ENCODE measurements around the gene IRF2BP2.

IRF2BP2 gene

DNA sequence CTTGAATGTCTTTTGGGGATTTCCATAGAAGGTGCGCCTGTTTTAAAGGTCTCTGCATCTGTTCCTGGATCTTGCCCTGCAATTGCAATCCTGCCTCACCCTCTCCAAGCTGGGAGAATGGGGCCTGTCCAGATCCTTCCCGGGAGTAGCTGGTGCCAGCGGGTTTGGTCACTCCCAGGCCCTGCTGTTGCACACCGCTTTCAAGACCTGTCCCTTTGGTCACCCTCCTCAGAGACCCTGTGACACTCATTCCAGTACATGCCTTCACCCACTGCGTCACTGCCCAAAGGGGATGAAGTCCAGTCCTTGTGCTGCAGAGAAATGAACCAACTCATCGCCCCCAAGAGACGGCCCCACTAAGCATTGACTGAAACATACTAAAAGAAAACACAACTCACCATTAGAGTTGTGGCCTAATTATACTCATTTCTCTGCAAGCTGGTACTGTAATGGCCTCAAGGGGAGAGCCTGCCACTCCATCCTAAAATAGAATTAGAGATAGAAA lies 1.9 kb upstream of the IRF2BP2 start:
- peak; percentile 7 for DNase-seq

DNA sequence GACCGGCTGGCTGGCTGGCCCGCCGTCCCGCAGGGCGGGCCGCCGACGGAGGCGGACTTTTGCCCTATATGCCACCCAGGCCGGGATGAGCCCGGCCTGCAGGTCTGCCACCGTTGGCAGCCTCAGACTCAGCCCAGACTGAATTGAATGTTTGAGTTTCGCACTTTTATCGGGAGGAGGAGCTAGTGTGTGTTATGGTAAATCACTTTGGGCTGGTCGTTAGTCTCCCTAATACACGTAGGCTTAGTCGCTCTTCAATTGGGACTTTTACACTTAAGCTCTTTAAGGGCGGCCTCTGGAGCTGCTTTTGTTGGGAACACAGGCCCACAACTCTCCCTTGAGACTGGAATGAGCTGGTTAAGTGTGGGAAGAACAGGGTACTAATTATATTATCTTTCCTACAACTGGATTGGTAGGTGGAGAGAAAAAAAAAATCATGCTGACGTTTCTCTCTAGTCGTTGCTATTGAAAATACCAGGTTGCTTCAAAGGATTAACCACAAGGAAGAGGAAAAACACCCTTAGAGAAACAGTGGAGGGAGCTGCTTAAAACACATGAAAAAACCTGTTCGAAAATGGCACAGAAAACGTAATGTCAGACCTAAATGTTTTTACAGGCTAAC lies 1.4 kb upstream of the IRF2BP2 start:
- DNase-seq = no peak

DNA sequence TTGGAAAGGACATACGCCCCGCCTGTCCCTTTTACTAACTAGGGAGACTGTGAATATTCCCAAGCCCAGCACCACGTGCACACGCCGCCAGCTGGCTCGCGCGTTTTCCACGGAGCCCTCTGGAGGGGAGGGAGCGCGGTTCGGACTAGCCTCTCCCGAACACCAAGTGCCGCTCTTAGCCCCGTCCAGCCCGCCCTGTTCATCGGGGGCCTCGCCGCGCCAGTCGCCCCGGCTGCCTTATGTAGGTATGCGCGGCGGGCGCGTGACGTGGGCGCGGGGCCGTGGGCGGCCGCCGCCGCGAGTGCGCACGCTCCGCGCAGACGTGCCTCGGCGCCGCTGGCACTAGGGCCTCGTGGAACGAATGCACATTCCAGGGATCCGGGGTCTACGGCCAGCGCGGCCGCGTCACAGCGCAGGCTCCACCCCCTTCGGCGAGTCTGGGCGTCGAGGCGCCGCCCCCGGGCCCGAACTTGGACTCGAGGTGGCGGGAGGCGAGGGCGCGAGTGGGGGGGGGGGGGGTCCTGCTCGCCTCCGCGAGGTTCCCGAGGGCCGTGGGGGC lies 767 bp upstream of the IRF2BP2 start:
- peak; percentile 89 for DNase-seq

DNA sequence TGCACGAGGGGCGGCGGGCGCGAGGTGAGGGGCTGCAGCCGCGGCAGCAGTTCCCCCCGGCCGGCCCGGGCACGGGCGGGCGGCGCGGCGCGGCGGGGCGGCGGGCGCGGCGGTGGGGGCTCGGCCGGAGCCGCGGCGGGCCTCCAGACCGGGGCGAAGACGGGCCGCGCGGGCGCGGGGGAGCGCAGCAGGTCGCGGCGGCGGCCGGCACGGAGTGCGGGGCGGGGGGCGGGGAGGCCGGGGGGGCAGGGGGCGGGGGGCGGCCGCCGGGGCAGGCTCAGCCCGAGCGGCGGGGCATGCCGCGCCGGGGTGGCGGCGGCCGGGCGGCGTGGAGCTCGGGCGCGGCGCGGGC lies 311 bp downstream of the IRF2BP2 start:
- no peak for DNase-seq

DNA sequence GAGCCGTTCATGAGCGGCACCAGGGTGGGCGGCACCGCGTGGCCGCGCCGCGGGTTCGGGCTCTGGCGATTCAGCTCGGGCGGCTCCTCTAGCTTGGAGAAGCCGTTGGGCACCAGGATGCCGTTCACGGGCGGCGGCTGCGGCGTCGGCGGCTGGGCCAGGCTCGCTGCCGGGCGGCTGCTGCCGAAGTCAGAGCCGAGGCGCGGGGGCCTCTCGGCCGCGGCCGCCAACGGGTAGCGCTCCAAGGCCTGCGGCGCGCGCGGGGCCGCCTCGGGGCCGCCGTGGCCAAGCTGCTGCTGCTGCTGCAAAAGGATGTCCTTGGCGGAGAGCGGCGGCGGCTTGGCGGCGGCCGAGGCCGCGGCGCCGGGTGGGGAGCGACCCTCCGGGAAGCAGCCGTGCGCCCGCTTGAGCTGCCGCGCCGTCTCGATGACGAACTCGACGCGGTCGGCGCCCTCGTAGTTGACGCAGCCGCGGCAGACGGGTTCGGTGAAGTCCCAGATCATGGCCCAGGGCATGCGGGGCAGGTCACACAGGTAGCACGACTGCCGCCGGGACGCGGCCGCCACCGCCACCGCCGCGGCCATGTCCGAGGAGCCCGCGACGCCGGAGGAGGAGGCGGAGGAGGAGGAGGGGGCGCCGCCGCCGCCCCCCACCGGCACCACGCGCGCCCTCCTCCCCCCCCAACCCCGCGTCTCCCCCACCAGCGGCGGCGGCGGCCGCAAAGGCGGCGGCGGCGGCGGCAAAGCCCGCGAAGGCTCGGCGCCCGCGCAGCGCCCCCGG lies 877 bp downstream of the IRF2BP2 start:
- peak; percentile 72 for DNase-seq

DNA sequence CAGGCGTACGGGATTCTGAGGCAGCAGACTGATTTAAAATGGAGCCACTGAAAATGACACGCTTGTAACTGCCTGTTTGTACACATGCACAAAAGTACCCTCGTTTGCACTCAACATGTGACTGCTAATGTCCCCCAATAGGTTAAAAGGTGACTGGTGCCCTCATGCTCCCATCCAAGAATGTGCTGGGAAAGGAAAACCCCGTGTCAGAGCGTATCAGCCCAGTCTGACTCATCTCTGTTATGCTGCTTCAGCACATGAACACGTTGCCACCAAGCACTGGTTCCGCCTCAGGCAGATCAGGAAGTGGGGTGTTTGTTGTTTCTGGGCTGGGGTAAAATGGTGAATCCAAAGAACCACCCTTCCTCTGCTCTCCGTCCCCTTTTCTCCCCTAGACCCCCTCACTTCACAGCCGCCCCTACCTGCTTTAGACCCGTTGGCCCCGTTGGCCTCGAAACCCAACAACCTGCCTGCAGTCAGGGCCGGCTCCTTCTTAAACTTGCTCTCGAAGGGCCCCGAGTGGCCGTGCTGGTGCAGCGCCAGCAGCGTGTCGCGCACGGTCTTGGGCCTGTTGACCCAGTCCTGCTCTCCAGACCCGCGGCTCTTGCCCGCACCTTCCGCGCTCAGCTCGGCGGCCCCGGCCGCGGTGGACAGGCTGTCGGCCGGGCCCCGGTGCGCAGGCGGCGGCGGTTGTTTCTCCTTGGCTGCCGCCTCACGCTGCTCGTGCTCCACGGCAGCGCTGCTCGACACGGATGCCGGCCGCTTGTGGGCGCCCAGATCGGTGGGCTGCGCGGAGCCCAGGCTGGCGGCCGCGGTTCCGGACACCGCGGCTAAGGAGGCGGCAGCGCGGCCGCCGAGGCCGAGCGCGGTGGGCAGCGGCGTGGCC lies 1.7 kb downstream of the IRF2BP2 start:
- peak; percentile 67 for DNase-seq

DNA sequence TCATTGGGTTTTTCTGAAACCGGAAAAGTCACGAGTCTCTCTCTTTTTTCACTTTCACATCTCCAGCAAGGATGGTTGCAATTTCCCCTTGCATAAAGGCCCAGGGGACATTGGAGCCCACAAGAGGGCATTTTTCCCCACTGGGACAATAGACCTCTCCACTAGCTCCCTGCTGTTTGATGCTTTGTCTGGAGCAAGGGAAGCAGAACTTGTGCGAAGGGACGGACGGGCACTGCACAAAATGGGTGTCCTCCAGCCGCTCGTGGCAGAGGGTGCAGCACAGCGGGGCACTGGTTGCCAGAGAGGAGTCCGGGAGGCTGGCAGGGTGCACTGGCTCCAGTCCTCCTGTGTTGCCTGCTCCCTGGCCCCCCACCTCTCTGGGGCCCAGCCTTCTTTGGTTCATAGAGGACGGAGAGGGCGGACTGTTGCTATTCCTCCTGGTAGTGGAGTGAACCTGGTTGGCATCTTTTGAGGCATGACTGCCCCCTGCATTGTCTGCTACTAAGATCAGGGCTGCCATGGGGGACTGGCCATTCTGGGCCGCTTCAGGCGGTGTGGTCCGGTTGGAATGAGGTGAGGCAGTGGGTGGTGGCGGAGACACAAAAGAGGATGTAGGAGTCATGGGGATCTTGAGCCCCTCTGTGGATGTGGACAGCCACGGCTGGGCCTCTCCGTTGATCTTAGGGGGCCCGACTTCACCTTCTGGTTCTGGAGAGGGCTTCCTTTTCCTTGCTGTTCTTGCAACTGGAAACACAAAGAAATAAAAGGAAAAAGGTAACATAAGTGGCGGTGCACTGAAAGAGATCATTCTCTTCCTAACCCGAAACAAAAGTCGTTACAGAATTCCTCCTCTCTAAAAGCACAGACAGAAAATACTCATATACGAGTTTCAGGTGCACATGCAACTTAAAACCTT lies 2.6 kb downstream of the IRF2BP2 start:
- DNase-seq = peak; percentile 20

DNA sequence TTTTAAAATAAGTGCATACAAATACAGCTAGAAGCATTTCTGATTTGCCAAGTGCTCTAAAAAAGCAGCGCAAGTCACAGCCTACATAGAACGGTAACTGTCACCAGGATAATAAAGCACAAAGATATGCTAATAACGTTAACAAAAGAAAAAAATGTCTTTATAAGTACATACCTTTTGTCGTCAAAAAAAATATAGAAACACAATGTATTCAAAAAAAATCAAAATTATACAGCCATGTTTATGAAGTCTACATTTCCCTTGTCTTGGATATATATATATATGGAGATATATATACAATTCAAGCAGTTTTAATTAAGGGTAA lies 3.2 kb downstream of the IRF2BP2 start:
- no peak for DNase-seq

DNA sequence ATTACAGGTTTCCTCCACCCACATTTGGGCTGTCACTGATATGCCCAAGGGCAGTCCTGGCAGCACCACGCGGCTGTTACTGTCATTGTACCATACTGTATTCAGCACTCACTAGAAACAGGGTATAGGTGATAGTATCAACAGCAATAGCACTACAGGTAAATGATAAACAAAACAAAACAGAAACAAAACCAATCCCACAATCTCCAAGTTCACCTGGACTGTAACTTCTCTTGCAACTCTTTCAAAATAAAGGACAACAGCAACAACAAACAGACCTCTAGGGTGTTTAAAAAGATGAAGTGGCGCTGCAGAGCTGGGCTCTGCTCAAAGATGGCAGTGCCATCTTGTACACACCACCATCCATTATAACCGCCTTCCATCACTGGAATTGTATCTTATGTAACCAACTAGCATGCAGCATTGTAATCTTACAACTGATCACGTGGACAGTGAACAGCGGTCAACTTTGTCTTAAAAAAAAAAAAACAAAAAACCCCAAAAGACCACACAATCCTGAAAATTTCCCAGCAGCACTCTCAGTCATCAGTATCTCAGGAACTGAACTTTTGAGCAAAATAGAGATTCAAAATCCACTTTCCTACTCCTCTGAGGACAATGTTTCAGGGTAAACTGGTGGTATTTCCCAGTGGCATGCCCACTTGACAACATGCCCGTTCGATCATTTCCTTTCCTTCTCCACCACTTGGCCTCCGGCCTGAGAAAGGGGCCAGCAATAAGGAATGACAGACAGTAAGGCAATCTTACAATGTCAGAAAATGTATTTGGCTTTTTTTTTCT lies 3.8 kb downstream of the IRF2BP2 start:
- DNase-seq = peak; percentile 37

DNA sequence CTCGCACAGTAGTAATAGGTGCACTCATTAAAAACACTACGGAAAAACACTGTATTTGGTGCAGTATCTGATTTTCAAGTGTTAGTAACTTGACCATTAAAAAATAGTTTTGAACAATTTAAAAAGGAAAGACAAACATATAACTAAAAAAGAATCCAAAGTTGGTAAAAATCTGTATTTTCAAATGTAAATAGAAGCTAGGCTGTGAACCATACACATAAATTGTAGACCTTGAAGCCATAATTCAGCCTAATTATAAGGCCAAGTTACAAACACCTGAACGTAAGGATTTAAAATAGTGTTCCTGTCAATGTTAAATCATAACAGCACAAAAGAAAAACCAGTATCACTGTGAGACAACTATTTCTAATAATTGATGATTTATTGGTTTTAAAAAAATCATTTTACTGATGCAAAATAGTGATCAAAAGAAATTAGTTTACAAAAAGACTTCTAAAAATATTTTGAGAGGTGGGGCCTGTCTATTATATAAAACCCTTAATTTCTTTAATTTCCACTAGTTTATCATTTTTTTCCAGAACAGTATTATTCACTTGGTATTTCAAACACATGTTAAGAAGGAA lies 4.5 kb downstream of the IRF2BP2 start:
- no peak for DNase-seq

DNA sequence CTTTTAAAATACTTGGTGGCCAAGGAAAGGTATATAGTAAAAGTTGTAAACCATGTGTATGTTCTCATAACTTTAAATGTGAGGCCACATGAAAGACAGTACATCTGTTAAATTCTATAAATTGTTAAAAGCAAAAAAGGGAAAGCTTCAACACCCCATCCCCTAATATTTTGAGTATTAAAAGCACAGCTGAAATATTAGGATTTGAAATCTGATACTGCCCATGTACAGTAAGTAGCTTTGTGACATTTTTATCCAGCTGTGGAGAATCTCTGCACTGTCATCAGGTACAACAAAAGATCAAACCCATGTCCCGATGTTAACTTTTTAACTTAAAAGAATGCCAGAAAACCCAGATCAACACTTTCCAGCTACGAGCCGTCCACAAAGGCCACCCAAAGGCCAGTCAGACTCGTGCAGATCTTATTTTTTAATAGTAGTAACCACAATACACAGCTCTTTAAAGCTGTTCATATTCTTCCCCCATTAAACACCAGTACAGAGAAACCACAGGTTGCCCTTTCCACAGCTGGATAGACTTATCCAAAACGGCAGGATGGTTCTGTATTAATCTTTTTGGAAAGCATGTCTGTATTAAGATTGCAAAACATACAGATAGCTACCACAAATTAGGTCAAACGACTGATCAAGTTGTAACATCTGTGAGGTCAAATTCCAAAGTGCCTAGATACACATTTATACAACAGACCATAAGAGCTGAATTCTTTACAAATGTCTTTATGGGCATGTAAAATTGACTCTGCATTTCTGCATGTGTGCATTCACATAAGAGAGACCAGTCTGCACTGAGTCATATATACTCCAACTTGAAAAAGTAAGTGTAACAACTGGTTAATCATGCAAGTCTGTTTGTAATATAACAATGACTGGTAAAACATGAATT lies 5.2 kb downstream of the IRF2BP2 start:
- no peak for DNase-seq

DNA sequence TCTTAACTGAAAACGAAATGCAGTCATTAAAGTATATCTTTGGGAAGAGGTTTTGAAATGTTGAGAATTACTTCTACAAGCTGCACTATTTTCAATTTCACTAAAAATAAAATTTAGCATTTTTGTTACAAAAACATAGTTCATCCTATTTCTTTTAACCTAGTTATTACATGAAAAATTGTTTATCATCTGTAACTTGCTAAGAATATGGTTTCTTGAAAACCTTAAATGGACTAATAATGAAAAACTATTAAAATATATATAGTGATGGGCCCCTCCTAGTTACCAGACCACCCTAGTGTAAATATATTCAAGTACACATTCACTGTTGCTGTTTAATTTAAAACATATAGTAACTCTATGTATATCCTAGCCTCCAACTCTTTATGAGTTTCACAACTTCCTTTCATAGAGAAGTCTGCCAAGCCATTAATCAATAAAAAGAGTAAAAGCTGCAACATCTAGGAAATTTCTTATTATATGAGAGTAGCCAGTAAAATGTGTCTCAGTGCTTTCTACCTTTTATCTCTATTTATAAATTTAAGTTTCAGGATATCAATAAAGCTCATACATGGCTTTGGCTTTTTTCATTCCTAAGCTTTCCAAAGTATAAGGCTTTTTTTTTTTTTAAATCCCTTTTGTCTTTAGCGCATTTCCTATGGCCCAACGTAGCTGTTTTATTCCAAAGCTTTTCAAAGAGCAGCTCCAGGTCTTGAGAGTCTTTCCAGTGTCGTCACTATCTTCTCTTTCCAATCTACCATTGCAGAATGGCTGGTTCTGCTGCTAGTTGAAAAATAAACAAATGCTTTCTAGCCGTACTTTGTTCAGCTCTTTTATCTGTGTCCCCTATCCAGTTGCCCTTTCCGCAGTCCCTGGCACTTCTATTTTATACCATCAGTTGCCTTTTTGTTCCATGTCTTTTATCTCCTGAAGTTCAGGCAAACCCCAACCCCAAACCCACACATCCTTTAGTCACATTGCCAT lies 6.5 kb downstream of the IRF2BP2 start:
- DNase-seq = no peak

DNA sequence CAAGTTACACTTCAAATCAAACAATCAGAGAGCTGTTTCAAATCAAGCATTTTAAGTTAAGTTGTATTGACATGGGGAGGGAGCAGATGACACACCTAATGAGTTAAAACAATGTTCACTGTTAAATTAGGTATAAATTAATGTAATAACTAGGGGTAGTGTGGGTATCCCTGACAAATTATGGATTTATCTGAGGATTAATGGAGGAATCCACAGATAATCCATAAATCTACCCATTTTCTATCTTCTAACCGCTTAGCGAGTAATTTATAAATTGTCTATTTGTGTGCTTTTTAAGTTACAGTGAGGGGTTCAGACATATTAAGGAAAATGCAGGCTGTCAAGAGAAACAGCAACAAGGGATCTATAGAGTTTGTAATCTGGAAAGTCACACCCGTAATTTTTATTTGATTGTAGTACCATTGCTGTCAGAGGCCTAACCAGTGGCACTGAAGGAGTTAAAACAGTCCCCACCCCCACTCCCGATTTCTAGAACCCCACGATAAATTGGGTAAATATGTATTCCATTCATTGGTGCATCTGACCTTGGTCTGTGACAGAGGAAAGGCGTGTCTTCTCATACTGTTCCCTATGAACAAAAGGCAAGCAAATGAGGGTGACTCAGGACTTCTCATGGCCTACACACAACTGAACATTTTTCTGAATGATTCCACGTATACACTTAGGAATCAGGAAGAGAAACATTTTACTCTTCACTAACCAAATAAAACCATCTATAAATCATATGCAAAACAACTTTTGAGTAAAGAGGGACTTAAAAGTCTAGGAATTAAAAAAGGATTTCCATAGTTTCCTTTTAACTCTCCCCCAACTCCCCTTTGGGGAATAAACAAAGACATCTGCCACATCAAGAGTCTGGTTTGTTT lies 7.4 kb downstream of the IRF2BP2 start:
- DNase-seq = no peak

DNA sequence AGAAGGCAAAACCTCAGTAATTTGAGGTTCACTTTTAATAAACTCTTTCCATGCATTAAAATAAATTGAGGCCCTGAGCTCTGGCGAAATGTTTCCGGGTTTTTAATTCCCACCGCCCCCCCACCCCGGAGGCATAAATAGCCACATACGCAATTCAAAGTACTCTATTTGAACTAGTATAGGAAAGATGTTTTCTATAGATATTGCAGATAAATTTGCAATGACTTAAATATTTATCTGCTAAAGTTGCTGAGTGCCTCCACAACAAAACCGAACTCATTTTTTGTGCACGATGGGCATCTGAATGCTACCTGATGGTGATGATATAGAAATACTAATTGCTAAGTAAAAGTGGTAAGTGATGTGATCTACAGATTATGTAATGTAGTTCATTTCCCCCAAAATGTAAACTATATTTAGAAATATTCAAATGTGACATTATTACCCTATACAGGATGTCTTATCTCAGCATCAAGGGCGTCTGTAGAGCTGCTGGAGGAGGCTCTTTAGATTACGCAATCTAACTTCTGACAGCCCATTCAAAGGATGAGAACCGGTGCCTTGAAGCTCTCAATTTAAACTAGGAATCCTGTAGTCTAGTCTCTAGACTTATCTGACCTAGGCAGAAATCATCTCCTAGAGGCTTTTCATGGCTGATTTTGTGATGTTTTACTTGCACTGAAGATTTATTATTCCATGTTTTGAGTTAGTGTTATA lies 8.5 kb downstream of the IRF2BP2 start:
- DNase-seq = no peak

DNA sequence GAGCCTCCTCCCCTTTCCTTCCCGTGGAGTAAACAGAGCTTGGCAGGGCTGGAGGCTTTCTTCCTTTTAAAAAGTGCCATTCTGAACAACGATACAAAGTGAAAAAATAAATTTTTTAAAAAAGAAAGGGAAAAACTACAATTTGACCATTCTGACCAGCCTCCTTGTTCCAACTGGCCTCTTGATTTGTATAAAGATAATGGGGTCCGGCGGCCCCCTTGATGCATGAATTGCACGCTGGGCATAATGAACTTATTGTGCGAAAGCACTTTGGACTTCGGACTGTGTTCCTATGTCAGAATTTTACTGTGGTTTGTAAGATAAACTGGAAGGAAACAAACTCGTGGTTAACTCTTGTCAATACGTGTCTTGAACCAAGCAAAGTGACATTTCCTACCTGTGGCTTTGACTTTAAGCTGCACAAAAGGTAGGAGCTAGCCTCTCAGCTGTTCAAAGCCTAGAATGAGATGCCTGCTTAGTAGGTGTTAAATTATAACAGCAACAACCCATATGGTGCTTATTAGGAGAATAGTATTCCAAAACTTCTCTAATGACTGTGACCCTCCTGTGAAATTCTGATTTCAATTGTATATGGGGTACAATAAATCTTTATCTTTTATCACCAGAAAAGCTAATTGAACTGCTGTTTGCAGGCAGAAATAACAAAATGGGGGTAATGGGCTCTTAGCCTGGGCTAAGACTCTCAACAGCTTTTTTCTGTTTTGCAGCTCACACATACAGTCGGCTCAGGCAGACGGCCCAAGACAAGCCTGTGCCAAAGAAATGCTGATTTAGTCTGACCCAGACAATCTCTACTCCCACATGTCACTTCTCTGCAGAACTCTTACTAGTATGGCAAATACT lies 9.3 kb downstream of the IRF2BP2 start:
- no peak for DNase-seq

Data from stimulated activated CD4-positive, alpha-beta T cell treated with anti-CD3 and anti-CD28 coated beads, Interleukin-4, amount 100 ng/mL, for 1 hour (primary cell).